Vagina (tissue), 2 donors: Measurements from ENCODE around the gene ZNF530.

Source experiments
- CTCF ChIP-seq, 3 experiments: fragments of 450-650 bp in 2 of 3; fragments of 200-600 bp in 1 of 3; sonication (generic) in 1 of 3; IDR thresholded peaks; one replicate each; pipeline ENCODE4 v1.5.1; 2017 to 2019; ENCODE audit warnings: antibody characterized with exemption in 3 of 3, mild to moderate bottlenecking in 2 of 3, moderate library complexity in 2 of 3
- POLR2A ChIP-seq, 2 donors: fragments of 450-650 bp; IDR thresholded peaks; one replicate each; pipeline ENCODE4 v1.6.1; 2017; ENCODE audit warnings: antibody characterized with exemption in 2 of 2, mild to moderate bottlenecking in 2 of 2, moderate library complexity in 2 of 2

- TF ChIP-seq CTCF (IDR thresholded peaks at IDR 0.05) = no peak
- no peak for TF ChIP-seq POLR2A (IDR thresholded peaks at IDR 0.05)
Observed at GRCh38 chr19:57641715-57642234, 42.1 kb downstream of the ZNF530 start.
